Measurements from ENCODE around the gene DOCK3.

The DOCK3 gene

GRCh38 chr3:51382076-51382745 is 707.5 kb downstream of the DOCK3 start (continued):
- TF ChIP-seq, protein P1, sequence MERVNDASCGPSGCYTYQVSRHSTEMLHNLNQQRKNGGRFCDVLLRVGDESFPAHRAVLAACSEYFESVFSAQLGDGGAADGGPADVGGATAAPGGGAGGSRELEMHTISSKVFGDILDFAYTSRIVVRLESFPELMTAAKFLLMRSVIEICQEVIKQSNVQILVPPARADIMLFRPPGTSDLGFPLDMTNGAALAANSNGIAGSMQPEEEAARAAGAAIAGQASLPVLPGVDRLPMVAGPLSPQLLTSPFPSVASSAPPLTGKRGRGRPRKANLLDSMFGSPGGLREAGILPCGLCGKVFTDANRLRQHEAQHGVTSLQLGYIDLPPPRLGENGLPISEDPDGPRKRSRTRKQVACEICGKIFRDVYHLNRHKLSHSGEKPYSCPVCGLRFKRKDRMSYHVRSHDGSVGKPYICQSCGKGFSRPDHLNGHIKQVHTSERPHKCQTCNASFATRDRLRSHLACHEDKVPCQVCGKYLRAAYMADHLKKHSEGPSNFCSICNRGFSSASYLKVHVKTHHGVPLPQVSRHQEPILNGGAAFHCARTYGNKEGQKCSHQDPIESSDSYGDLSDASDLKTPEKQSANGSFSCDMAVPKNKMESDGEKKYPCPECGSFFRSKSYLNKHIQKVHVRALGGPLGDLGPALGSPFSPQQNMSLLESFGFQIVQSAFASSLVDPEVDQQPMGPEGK (CRISPR knock-in tag; IDR thresholded peaks at IDR 0.05; ENCODE audit: borderline replicate concordance): no peak
- no peak for TF ChIP-seq CSDC2 (CRISPR knock-in tag; IDR thresholded peaks at IDR 0.05)

DNA sequence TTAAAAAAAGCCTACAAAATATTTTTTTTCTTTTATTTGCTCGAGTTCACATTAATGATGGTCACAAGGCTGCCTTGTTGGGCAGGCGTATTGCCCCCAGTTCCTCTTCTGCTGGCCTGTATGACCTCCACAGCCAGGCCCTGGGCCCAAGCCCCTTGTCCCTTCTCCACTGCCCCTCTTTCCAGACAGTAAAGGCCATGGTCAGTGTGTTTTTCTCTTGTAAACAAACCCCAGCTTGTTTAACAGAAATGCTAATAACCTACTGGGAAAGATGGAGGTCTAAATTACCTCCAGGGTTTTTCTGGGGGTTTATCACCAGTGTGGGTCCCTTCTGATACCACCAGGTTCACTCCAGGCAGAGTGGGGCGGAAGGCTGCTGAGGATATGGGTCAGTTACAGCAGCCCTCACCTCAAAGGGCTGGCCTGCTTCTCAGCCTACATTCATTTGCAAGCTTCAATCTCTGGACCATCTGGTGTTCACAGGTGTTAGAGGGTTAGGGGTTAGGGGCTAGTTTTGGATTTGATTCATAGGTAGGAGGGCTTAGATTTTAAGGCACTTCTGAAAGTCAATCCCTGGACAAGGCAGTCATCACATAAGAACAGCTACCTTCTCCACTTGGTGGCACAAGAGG is 708.3 kb downstream of the DOCK3 start:
- TF ChIP-seq PPARA (CRISPR knock-in tag; IDR thresholded peaks at IDR 0.05; ENCODE audit: borderline replicate concordance): no peak
- TF ChIP-seq BACH2 (CRISPR knock-in tag; IDR thresholded peaks at IDR 0.05; ENCODE audit: borderline replicate concordance): no peak
- TF ChIP-seq CREB5 (CRISPR knock-in tag; IDR thresholded peaks at IDR 0.05; ENCODE audit: low read depth): no peak
- no peak for ATAC-seq

- ATAC-seq: peak; percentile 56
- TF ChIP-seq PPARA (CRISPR knock-in tag; IDR thresholded peaks at IDR 0.05; ENCODE audit: borderline replicate concordance) (no peak), ZNF8 (CRISPR knock-in tag; IDR thresholded peaks at IDR 0.05) (no peak), ZNF565 (CRISPR knock-in tag; conservative IDR thresholded peaks at IDR 0.05; ENCODE audit: low read depth) (no peak), ESRRG (CRISPR knock-in tag; IDR thresholded peaks at IDR 0.05) (no peak), TCF4 (CRISPR knock-in tag; IDR thresholded peaks at IDR 0.05; ENCODE audit: borderline replicate concordance) (no peak), POU6F1 (CRISPR knock-in tag; IDR thresholded peaks at IDR 0.05; ENCODE audit: borderline replicate concordance, low read depth) (no peak), ZFP3 (CRISPR knock-in tag; IDR thresholded peaks at IDR 0.05) (no peak), ZFP30 (CRISPR knock-in tag; IDR thresholded peaks at IDR 0.05) (no peak), OSR1 (CRISPR knock-in tag; IDR thresholded peaks at IDR 0.05) (no peak), ZC3H10 (CRISPR knock-in tag; IDR thresholded peaks at IDR 0.05) (no peak), GLIS3 (CRISPR knock-in tag; IDR thresholded peaks at IDR 0.05) (no peak), ZNF70 (CRISPR knock-in tag; IDR thresholded peaks at IDR 0.05) (no peak), CSDC2 (CRISPR knock-in tag; IDR thresholded peaks at IDR 0.05) (no peak), CREB5 (CRISPR knock-in tag; IDR thresholded peaks at IDR 0.05; ENCODE audit: low read depth) (no peak)
- TF ChIP-seq, protein P1 (CRISPR knock-in tag; IDR thresholded peaks at IDR 0.05; ENCODE audit: borderline replicate concordance): no peak
Observed at GRCh38 chr3:51384055-51384725, 709.5 kb downstream of the DOCK3 start.

DNA sequence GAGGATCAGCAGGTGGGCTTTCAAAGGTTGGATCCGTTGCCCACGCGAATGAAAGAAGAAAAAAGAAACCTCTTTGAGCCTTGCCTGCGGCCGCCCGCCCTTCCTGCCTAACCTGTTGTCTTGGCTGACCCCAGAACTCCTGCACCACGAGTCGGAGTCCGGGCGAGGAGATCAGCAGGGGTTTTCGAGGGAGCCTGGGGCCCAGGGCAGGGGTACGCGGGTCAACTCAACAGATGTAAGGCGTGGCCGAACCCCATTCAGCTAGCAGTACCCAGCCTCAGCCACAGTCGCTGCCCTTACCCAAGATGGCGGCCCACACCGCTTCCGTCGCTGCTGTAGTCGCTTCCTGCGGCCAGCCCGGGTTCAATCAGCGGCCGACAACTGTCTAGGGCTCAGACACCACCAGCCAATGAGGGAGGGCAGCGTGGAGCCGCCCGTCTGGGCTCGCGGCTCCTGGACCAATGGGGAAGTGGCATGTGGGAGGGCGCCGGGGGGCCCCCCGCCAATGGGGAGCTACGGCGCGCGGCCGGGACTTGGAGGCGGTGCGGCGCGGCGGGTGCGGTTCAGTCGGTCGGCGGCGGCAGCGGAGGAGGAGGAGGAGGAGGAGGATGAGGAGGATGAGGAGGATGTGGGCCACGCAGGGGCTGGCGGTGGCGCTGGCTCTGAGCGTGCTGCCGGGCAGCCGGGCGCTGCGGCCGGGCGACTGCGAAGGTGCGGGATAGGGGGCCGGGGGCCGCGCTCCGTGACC is 710.2 kb downstream of the DOCK3 start, which contains the start of gene MANF:
Gene MANF, plus strand, starts transcription at position 566 of the 748 bp plus-strand sequence. Its CDS starts 52 bp downstream, at position 618.
- ATAC-seq: peak; percentile 97
- TF ChIP-seq, protein P1 (CRISPR knock-in tag; IDR thresholded peaks at IDR 0.05; ENCODE audit: borderline replicate concordance): no peak
- TF ChIP-seq GLIS3 (CRISPR knock-in tag; IDR thresholded peaks at IDR 0.05) (no peak), SNAI2 (CRISPR knock-in tag; IDR thresholded peaks at IDR 0.05) (no peak), ZNF8 (CRISPR knock-in tag; IDR thresholded peaks at IDR 0.05) (no peak), ZFP3 (CRISPR knock-in tag; IDR thresholded peaks at IDR 0.05) (no peak), RARB (CRISPR knock-in tag; IDR thresholded peaks at IDR 0.05) (no peak), ESRRG (CRISPR knock-in tag; IDR thresholded peaks at IDR 0.05) (no peak)
